ENCODE data around the gene GOLGA8Q. TPM values are rescaled to one million over a fixed set of nuclear protein-coding genes. Genes with fewer than 3 reads are reported as not detected.

Gene GOLGA8Q
- total RNA-seq, 2 donors from 2014 or later, result 0.43 TPM; not detected in 1

Other genes with a start within 250 kb of the GOLGA8Q start
- 1 to 10 TPM in 1 of 2 donors, under 1 TPM in 1; 0.85 to 2.0 TPM for gene CHRFAM7A, start 158.5 kb upstream of the GOLGA8Q start, total RNA-seq
- 1 to 10 TPM; 1.2 to 1.6 TPM for gene GOLGA8R, start 137.8 kb upstream of the GOLGA8Q start, total RNA-seq
- under 1 TPM in 1 of 2 donors, not detected in 1; 0.47 TPM for gene GOLGA8H, start 52.0 kb downstream of the GOLGA8Q start, total RNA-seq

Measured in left colon (tissue), 2 donors.